SIG-M5 treated with dmso at 0.1 percent for 504 hours (cell line): ENCODE measurements around the gene P2RX3.
"Not testable (repeated sequence)": the region's sequence is repeated elsewhere in the genome, so short reads cannot be mapped to it uniquely, and the experiment has no call there.

ENCODE experiments used
- DNase-seq: peaks from one replicate; lab custom pipeline; 2025; ENCODE audit not compliant: unreplicated experiment; lab: John Stamatoyannopoulos, UW

P2RX3 gene

GRCh38 chr11:57324154-57324885 is 13.8 kb upstream of the P2RX3 start:
- no peak for DNase-seq

DNA sequence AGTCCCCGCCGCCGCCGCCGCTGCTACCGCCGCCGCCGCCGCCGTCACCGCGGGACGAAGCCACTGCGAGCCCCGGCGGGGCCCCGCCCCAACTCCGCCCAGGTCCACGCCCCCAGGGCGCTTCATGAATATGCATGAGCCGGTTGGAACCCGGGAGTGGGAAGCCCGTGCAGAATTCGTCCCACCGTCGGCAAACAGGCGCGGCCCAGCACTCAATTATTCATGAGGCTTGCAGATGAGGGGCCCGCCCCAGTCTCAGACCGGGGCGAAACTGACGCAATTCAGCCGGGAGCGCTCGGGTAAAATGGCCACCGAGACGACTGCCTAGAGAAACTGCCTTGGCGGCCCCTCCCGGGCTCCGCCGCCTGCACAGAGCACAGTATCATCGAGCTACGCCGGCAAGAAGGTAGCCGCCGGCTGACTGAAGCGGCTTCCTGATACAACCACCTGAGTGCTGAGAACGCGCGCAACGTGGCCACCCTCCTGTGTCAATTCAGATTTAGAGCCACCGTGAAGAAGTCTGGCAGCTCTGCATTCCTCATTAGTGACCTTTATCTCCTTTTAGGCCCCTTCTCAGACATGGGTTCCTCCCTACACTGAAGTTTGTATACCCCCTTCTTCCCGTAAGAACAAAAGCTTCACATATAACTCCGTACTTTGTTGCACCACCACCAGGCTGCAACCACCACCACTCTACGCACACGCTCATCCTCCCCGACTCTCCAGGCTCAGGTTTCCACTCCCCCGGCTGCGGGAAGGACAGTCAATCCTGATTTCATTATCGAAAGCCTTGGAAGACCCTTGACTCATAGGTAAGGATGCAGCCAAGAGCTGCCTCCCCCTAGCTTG is 13.0 kb upstream of the P2RX3 start, which contains the start of gene TNKS1BP1:
TSS of gene TNKS1BP1 (minus strand) at position 67 of the 849 bp plus-strand sequence. CDS start 3,067 bp downstream, outside the sequence.
- peak; percentile 93 for DNase-seq

- DNase-seq = no peak
Measured at GRCh38 chr11:57325735-57326048, 12.5 kb upstream of the P2RX3 start.

GRCh38 chr11:57327721-57328120 is 10.4 kb upstream of the P2RX3 start:
- no peak for DNase-seq

DNA sequence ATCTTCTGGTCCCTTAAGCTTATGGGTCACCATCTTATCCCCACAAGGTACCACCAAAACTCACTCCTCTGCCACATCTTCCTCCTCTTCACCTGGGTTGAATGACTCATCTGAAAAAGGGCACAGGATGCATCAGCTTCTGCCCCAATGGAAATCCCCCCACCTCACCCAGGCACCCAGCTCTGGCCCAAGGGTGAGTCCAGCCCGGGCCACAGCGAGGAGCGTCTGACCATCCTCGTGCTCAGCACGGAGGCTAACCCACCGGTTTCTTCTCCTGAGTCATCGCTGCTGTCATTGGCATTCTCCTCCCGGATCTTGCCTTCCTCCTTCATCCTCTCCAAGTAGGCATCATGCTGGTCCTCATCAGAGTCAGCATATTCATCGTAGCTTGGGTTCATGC is 8.1 kb upstream of the P2RX3 start:
- no peak for DNase-seq

- no peak for DNase-seq
Measured at GRCh38 chr11:57331720-57332119, 6.4 kb upstream of the P2RX3 start.

DNA sequence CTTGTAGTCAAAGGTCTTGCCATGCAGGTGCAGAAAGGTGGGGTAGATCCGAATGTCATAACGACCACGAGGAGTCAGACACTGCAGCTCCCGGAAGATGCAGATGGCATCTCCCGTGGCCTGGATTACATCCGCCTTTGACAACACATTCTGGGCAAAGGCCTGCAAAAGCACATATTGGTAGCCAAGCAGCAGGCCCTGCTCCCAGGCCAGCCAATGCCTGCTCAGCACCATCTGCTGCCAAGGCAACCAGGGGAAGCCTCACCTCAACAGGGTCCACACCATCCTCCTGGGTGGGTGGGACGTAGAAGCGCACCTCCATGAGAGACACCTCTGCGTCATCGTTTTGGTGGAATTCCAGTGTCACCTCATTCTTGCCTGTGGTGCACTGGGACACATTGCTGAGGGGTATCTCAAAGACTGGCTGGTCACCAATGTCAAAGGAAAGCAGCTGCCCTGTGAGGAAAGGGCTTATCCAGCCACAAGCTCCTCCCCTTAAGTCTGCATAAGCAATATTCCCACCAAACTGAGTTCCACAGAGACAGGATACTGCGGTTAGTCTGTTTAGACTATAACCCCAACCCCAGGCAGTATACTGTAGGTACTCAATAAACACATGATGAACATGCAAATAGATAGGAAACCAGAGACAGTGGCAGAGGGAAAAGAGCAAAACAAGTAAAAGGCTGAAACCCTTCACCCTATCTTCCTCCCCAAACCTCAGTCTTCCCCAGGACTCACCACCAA is 5.3 kb upstream of the P2RX3 start:
- no peak for DNase-seq

GRCh38 chr11:57335023-57335342 is 3.2 kb upstream of the P2RX3 start:
- DNase-seq = no peak

DNA sequence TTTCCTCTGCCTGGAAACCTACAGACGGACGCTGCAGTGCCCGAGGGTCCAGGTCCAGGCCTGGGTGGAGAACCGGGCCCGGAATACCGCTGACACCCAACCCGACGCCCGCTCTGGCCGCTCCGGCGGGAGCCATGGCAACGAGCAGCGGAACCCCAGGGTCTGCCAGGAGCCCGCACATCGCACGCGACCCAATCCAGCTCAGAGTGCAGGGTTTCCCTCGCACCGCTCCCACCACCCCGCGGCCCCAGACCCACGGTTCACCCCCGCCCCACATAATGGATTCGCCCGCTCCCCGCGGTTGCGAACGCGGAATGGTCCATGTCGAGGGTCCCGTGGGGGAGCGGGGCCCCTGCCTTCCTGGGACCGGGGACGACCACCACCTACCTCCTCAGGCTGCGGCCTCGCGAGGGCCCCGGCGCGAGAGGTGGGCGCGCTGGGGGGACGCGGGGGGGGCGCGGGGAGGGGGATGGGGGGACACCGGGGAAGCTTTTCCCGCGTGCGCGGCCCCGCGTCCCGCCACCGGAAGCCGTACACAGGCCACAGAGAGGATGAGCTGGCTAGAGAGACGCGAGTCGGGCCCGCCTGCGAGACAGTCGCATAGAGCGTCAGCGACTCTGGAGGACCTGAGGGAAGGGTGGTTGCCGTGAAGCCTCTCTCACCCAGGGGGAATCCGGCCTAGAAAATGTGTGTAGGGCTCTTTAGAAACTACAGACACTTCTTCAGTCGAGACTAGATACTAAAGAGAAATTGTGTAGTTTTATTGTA is 2.6 kb upstream of the P2RX3 start, which contains the start of gene SSRP1:
TSS of gene SSRP1 (minus strand) at position 550 of the 768 bp plus-strand sequence. CDS start 771 bp downstream, outside the sequence.
- DNase-seq = peak; percentile 83

DNA sequence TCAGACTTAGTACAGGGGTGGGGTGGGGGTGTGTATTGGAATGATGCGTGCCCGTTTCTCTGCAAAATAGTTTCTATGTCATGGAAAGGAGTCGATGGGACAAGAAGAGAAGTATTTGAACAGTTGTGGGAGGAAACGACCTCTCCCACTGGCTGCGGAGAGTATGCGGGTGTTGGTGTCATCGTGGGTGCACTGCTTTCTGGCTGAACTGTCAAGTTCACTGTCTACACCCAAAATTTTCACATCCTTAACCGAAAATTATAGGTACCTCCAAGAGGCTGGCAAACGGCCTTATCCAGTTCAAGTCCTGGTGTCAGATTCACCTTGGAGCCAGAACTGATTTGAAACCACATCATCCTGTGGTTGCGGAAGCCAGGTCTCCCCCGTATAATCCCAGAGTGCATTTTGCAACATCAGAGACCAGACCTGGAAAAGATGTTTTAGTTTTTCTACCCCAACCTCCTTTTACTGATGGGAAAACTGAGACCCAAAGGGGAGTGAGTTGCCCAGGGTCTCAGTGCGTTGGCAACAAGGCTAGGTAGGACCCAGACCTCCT is 2.0 kb upstream of the P2RX3 start:
- DNase-seq = peak; percentile 50

- not testable (repeated sequence) for DNase-seq
Measured at GRCh38 chr11:57336856-57337255, 1.3 kb upstream of the P2RX3 start.

DNA sequence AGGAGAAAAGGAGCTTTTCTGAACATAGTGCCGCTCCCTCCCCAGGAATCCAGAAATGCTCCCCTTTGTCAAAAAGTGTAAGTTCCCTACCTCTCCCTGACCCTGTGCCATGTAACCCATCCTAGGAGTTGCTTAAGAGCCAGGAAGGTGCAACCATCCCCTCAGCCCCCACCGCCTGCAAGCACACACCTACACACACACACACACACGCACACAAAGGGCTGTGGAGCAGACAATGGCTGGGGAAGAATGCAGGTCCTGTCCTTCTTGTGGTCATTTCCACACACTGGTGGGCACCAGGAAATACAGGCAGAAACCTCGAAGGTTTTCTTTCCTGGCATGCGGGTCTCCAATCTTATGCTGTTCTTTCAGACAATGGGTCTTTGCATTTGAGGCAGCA is 1.2 kb downstream of the P2RX3 start:
- DNase-seq = no peak

- DNase-seq = no peak
Measured at GRCh38 chr11:57340039-57340615, 2.0 kb downstream of the P2RX3 start.

- no peak for DNase-seq
Measured at GRCh38 chr11:57341250-57341808, 3.2 kb downstream of the P2RX3 start.

DNA sequence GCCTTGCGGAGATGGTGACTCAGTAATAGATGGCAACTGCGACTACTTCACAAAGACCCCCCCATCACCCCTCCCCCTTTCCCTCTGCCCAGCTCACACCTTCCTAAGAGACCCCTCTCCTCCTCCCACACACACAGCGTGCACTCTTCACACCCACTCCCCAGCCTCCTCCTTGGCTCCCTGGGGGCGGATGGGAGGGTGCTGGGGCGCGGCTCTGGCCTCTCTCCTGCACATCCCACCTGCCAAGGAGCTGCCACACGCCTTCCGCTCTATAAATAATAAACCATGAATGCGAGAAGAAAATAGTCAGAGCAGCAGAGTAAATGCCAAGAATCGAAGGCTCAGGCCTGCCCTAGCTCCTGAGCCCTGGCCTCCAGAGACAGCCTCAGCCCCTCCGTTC is 4.5 kb downstream of the P2RX3 start:
- no peak for DNase-seq

DNA sequence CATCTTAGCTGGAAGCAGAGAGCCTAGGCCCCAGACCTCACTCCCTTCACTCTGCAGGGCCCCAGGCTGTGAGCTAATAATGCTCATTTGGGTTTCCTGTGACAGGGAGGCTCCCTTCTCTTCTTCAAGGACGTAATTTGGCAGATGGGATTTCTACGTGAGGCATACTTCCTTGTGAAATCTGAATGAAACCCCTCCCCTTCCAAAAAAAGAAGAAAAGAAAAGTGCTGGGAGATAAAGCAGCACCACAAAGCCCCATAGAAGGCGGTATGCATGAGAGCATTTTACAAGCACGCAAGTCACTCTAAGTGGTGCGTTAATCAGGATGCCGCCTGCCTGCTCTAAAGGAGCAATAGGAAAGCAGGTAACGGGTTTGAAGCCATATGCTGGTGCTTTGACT is 5.7 kb downstream of the P2RX3 start:
- peak; percentile 34 for DNase-seq

DNA sequence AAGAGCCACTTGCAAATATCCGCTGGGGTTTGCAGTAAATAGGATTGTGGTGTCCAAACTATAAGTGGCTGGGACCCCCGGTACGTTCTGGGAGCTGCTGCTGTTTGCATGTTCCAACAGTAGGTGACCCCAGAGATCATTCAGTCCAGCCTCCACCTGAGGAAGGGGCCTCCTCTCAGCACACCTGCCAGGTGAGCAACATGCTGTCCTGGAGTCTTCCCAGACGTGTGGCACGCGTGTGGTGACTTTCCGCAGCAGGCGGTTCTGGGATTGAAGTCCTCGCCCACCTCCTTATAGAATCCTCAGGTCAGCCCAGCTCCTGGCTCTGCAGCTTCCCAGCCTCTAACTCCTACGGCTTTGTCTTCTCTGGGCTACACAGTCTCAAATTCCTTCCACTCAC is 6.7 kb downstream of the P2RX3 start:
- no peak for DNase-seq

- peak; percentile 70 for DNase-seq
Measured at GRCh38 chr11:57345555-57346211, 7.5 kb downstream of the P2RX3 start.

GRCh38 chr11:57347336-57347735 is 9.2 kb downstream of the P2RX3 start:
- DNase-seq = no peak
